Measurements from ENCODE around the gene PIGU.

GRCh38 chr20:34559311-34560140, 117.4 kb downstream of the PIGU start:
- TF ChIP-seq CTCF (IDR thresholded peaks at IDR 0.05; ENCODE audit: low read depth, low read length) (no peak), MAX (IDR thresholded peaks at IDR 0.05; ENCODE audit: low read depth, low read length) (no peak)
